Epithelial cell of esophagus (primary cell): Measurements from ENCODE around the gene KPNA1.

Experiments used
- DNase-seq: peaks from one replicate; pipeline ENCODE4 v3.0.0; 2010; ENCODE audit warnings: low read depth
- H3K4me3 ChIP-seq: 2 replicates; pipeline ENCODE4 v1.5.1; 2011; ENCODE audit warnings: mild to moderate bottlenecking, low read length, control low read depth
- CTCF ChIP-seq: IDR thresholded peaks from 2 replicates; pipeline ENCODE4 v1.5.1; 2011; ENCODE audit warnings: low read depth, mild to moderate bottlenecking, low read length, control low read depth, inconsistent platforms; ENCODE audit not compliant: insufficient read depth; ENCODE audit errors: missing control alignments

Gene KPNA1

GRCh38 chr3:122476532-122476931, 38.2 kb downstream of the KPNA1 start:
- no peak for DNase-seq
- TF ChIP-seq CTCF, result no peak
- no peak overlapping the region for H3K4me3 ChIP-seq

GRCh38 chr3:122475316-122475715, 39.4 kb downstream of the KPNA1 start:
- no peak overlapping the region for H3K4me3 ChIP-seq
- TF ChIP-seq CTCF, result no peak
- no peak for DNase-seq

- TF ChIP-seq CTCF, result no peak
- no peak overlapping the region for H3K4me3 ChIP-seq
- no peak for DNase-seq
These were observed 45.1 kb downstream of the KPNA1 start for GRCh38 chr3:122469659-122470058.

GRCh38 chr3:122468896-122469533, 45.7 kb downstream of the KPNA1 start:
- no peak for DNase-seq
- TF ChIP-seq CTCF, result no peak
- no peak overlapping the region for H3K4me3 ChIP-seq

GRCh38 chr3:122466701-122467240, 48.0 kb downstream of the KPNA1 start:
- no peak overlapping the region for H3K4me3 ChIP-seq
- DNase-seq, result no peak
- no peak for TF ChIP-seq CTCF

GRCh38 chr3:122464659-122465058, 50.1 kb downstream of the KPNA1 start:
- no peak overlapping the region for H3K4me3 ChIP-seq
- no peak for DNase-seq
- TF ChIP-seq CTCF, result no peak

GRCh38 chr3:122462406-122462805, 52.3 kb downstream of the KPNA1 start:
- H3K4me3 ChIP-seq, result no peak overlapping the region
- no peak for TF ChIP-seq CTCF
- no peak for DNase-seq
